Measurements from ENCODE around the gene MT2A.

GRCh38 chr16:56640076-56640475 lies 31.7 kb downstream of the MT2A start:
- TF ChIP-seq CTCF (conservative IDR thresholded peaks at IDR 0.05; ENCODE audit: low read depth, low read length) = no peak
- TF ChIP-seq NFE2L2 (IDR thresholded peaks at IDR 0.05; ENCODE audit: low read depth, low read length) = no peak
- TF ChIP-seq BHLHE40 (IDR thresholded peaks at IDR 0.05; ENCODE audit: low read depth, low read length) = no peak
- TF ChIP-seq POLR2A (IDR thresholded peaks at IDR 0.05; ENCODE audit: low read depth, low read length) = no peak
- TF ChIP-seq MAZ (IDR thresholded peaks at IDR 0.05; ENCODE audit: borderline replicate concordance, low read depth, low read length) = no peak
- no peak for TF ChIP-seq RFX5 (IDR thresholded peaks at IDR 0.05; ENCODE audit: low read depth, low read length)
- no peak for TF ChIP-seq MAFK (IDR thresholded peaks at IDR 0.05; ENCODE audit: low read depth, low read length)
- TF ChIP-seq RCOR1 (IDR thresholded peaks at IDR 0.05; ENCODE audit: insufficient replicate concordance, low read length) = no peak
- no peak for TF ChIP-seq CHD1 (IDR thresholded peaks at IDR 0.05; ENCODE audit: low read depth, low read length)
- no peak for TF ChIP-seq RAD21 (IDR thresholded peaks at IDR 0.05; ENCODE audit: low read length)
- no peak for TF ChIP-seq CEBPB (IDR thresholded peaks at IDR 0.05; ENCODE audit: low read depth, low read length)
- no peak for TF ChIP-seq ELK1 (IDR thresholded peaks at IDR 0.05; ENCODE audit: borderline replicate concordance, low read depth, low read length)
- TF ChIP-seq USF2 (IDR thresholded peaks at IDR 0.05; ENCODE audit: low read depth, low read length) = no peak
- TF ChIP-seq FOS (IDR thresholded peaks at IDR 0.05; ENCODE audit: low read depth, low read length) = no peak
